ENCODE measurements around the gene GK2. TPM values are rescaled to one million over a fixed set of nuclear protein-coding genes. Genes with fewer than 3 reads are reported as not detected.

GK2 gene
- polyA plus RNA-seq, 1 donor from 2014 or later = not detected

- Histone ChIP-seq H3K9ac (ENCODE audit: low read length) (no peak overlapping the region), H3F3A (ENCODE audit: insufficient read depth, low read length, poor library complexity, severe bottlenecking) (no peaks in the 10 kb centered on the region), H3K79me2 (replicated peaks; ENCODE audit: insufficient read depth, low read length) (no peaks in the 10 kb centered on the region), H4K20me1 (ENCODE audit: insufficient read depth) (no peaks in the 10 kb centered on the region), H3K4me2 (ENCODE audit: low read length) (no peak overlapping the region), H3K27me3 (ENCODE audit: insufficient read depth, low read depth, low read length) (no peaks in the 10 kb centered on the region), H3K27ac (ENCODE audit: low read length) (no peak overlapping the region), H3K9me3 (ENCODE audit: low read length) (no peaks in the 10 kb centered on the region), H3K9me2 (ENCODE audit: insufficient read depth, low read length) (no peaks in the 10 kb centered on the region), H3K4me3 (ENCODE audit: low read length) (no peak overlapping the region), H3K36me3 (ENCODE audit: insufficient read depth, low read length) (no peaks in the 10 kb centered on the region), H2AFZ (ENCODE audit: low read depth, low read length) (no peak overlapping the region)
- TF ChIP-seq POLR2AphosphoS5 (IDR thresholded peaks at IDR 0.05) = no peak
These were observed 17.1 kb downstream of the GK2 start for GRCh38 chr4:79390890-79391289.

- no peaks in the 10 kb centered on the region for H3K36me3 ChIP-seq (ENCODE audit: insufficient read depth, low read length)
- TF ChIP-seq EP300 (conservative IDR thresholded peaks at IDR 0.05; ENCODE audit: poor library complexity, severe bottlenecking) (no peak), EZH2 (IDR thresholded peaks at IDR 0.05; ENCODE audit: borderline replicate concordance, insufficient read depth, low read length, poor library complexity, severe bottlenecking) (no peak), POLR2AphosphoS5 (IDR thresholded peaks at IDR 0.05) (no peak), SMC3 (conservative IDR thresholded peaks at IDR 0.05; ENCODE audit: poor library complexity) (no peak), CTCF (IDR thresholded peaks at IDR 0.05; ENCODE audit: poor library complexity, severe bottlenecking) (no peak), MXI1 (conservative IDR thresholded peaks at IDR 0.05; ENCODE audit: poor library complexity, severe bottlenecking) (no peak), REST (IDR thresholded peaks at IDR 0.05; ENCODE audit: borderline replicate concordance) (no peak), RAD21 (conservative IDR thresholded peaks at IDR 0.05) (no peak), TAF1 (IDR thresholded peaks at IDR 0.05; ENCODE audit: low read depth) (no peak)
- H3F3A ChIP-seq (ENCODE audit: insufficient read depth, low read length, poor library complexity, severe bottlenecking) = no peaks in the 10 kb centered on the region
- no peaks in the 10 kb centered on the region for H3K9me2 ChIP-seq (ENCODE audit: insufficient read depth, low read length)
- H3K27ac ChIP-seq (ENCODE audit: low read length) = no peak overlapping the region
- no peak overlapping the region for H2AFZ ChIP-seq (ENCODE audit: low read depth, low read length)
- no peak overlapping the region for H3K4me3 ChIP-seq (ENCODE audit: low read length)
- no peak overlapping the region for H3K9ac ChIP-seq (ENCODE audit: low read length)
- no peak overlapping the region for H3K4me2 ChIP-seq (ENCODE audit: low read length)
- no peaks in the 10 kb centered on the region for H3K9me3 ChIP-seq (ENCODE audit: low read length)
- H4K20me1 ChIP-seq (ENCODE audit: insufficient read depth) = no peaks in the 10 kb centered on the region
- no peaks in the 10 kb centered on the region for H3K79me2 ChIP-seq (replicated peaks; ENCODE audit: insufficient read depth, low read length)
- no peaks in the 10 kb centered on the region for H3K27me3 ChIP-seq (ENCODE audit: insufficient read depth, low read depth, low read length)
These were observed 22.4 kb downstream of the GK2 start for GRCh38 chr4:79385641-79386040.

- Histone ChIP-seq H2AFZ (ENCODE audit: low read depth, low read length) (no peak overlapping the region), H3K4me3 (ENCODE audit: low read length) (no peak overlapping the region), H3F3A (ENCODE audit: insufficient read depth, low read length, poor library complexity, severe bottlenecking) (no peaks in the 10 kb centered on the region), H3K27ac (ENCODE audit: low read length) (no peak overlapping the region), H3K36me3 (ENCODE audit: insufficient read depth, low read length) (no peaks in the 10 kb centered on the region), H3K9me3 (ENCODE audit: low read length) (no peaks in the 10 kb centered on the region), H4K20me1 (ENCODE audit: insufficient read depth) (no peaks in the 10 kb centered on the region), H3K9ac (ENCODE audit: low read length) (no peak overlapping the region), H3K4me2 (ENCODE audit: low read length) (no peak overlapping the region), H3K79me2 (replicated peaks; ENCODE audit: insufficient read depth, low read length) (no peaks in the 10 kb centered on the region), H3K27me3 (ENCODE audit: insufficient read depth, low read depth, low read length) (no peaks in the 10 kb centered on the region), H3K9me2 (ENCODE audit: insufficient read depth, low read length) (no peaks in the 10 kb centered on the region)
- TF ChIP-seq TAF1 (IDR thresholded peaks at IDR 0.05; ENCODE audit: low read depth) (no peak), REST (IDR thresholded peaks at IDR 0.05; ENCODE audit: borderline replicate concordance) (no peak), CTCF (IDR thresholded peaks at IDR 0.05; ENCODE audit: poor library complexity, severe bottlenecking) (no peak), EZH2 (IDR thresholded peaks at IDR 0.05; ENCODE audit: borderline replicate concordance, insufficient read depth, low read length, poor library complexity, severe bottlenecking) (no peak)
These were observed 26.9 kb downstream of the GK2 start for GRCh38 chr4:79381161-79381560.

Data from neural cell (in vitro differentiated cells).